Adrenal gland (tissue), 12 donors: ENCODE measurements around the gene CACNA1C. TPM values are rescaled to one million over a fixed set of nuclear protein-coding genes. Genes with fewer than 3 reads are reported as not detected.

Experiments used
- DNase-seq, 7 donors: peaks; one replicate each; pipeline ENCODE4 v3.0.0-alpha.2; 2019 to 2020
- H3K27ac ChIP-seq, 5 donors: fragments of 200-600 bp; sonication (generic) in 4 of 5; 1 replicate in 3 of 5; 2 replicates in 2 of 5; pipeline versions ENCODE4 v1.5.1 to v1.8.0; 2016 to 2020; ENCODE audit warnings: mild to moderate bottlenecking in 1 of 5
- H3K27me3 ChIP-seq: fragments of 200-600 bp; 2 replicates; pipeline ENCODE4 v1.8.0; 2021
- H3K36me3 ChIP-seq, 2 donors: fragments of 200-600 bp; replicated peaks in 1 of 2; 1 replicate in 1 of 2; 2 replicates in 1 of 2; pipeline versions ENCODE4 v1.5.1 to v1.8.0; 2018 to 2022
- H3K4me1 ChIP-seq, 2 donors: fragments of 200-600 bp; replicated peaks in 1 of 2; 1 replicate in 1 of 2; 2 replicates in 1 of 2; pipeline versions ENCODE4 v1.5.1 to v1.8.0; 2018 to 2021
- H3K4me3 ChIP-seq, 4 donors: fragments of 200-600 bp; sonication (generic) in 3 of 4; one replicate each; pipeline ENCODE4 v1.5.1; 2016 to 2018
- H3K9me3 ChIP-seq, 3 donors: fragments of 200-600 bp; sonication (generic) in 1 of 3; replicated peaks in 1 of 3; 1 replicate in 2 of 3; 2 replicates in 1 of 3; pipeline versions ENCODE4 v1.5.1 to v1.8.0; 2016 to 2021
- POLR2A ChIP-seq, 2 donors: fragments of 450-650 bp; IDR thresholded peaks; one replicate each; pipeline ENCODE4 v1.6.1; 2017; ENCODE audit warnings: antibody characterized with exemption in 2 of 2, mild to moderate bottlenecking in 2 of 2, moderate library complexity in 1 of 2
- WGBS, 4 donors: extraction: QIAGEN DNeasy Blood & Tissue Kit in 2 of 4; methylation state at CpG; one replicate each; pipeline versions ENCODE4 v1.1.5 to v1.1.7; 2013 to 2017; 5-methylcytosine and 5-hydroxymethylcytosine counted together
- intact Hi-C, 2 donors: fragments of 100-400 bp; cut with DNase I; formaldehyde crosslinking; loops; one replicate each; pipeline versions ENCODE4 v1.14.1 to v1.15.0; 2022 to 2023
- polyA plus RNA-seq, 3 donors: library from polyadenylated mRNA; stranded (reverse); fragments of 200-250 nt in 2 of 3; fragments of 350-450 nt in 1 of 3; fragmentation: Illumina TruSeq in 1 of 3; extraction: RNeasy Lipid Tissue Mini Kit (QIAGEN cat#74804) in 1 of 3; gene quantifications; one replicate each; pipeline ENCODE4 v1.2.3, GENCODE V29; 2013 to 2014
- total RNA-seq, 9 donors: library from RNA; depleted of rRNA in 4 of 9; stranded (reverse); fragments of >200 nt in 4 of 9; fragments of 120-200 nt in 1 of 9; fragmentation: NEBNext Ultra II Directional in 1 of 9; extraction: Animal tissue kit (Norgen Biotek cat#: 25700) in 1 of 9; gene quantifications; one replicate each; pipeline versions ENCODE4 v1.1.0 to v1.2.4, GENCODE V29; 2013 to 2023
- TF ChIP-seq, protein P1 (sequence below), 6 experiments: fragments of 450-650 bp in 4 of 6; fragments of 200-600 bp in 2 of 6; sonication (generic) in 1 of 6; IDR thresholded peaks; 1 replicate in 5 of 6; 2 replicates in 1 of 6; pipeline versions ENCODE4 v1.5.1 to v1.8.0; 2016 to 2021; ENCODE audit warnings: antibody characterized with exemption in 6 of 6, mild to moderate bottlenecking in 2 of 6, moderate library complexity in 1 of 6
- donor health status: healthy with polysubstance abuse.
- donor health status: Bipolar disorder and iron deficiency.
- donor health status: DM: yes; HTN: yes; CAD: no.
- donor health status: DM: no; HTN: no; CAD: no.
- donor health status: DM: no; HTN: no; CAD: no.
- donor health status: DM: yes; HTN: yes; CAD: no.

CACNA1C gene
- total and polyA plus RNA-seq, 12 donors = 1.4 to 5.8 (median 3.5) TPM

DNA sequence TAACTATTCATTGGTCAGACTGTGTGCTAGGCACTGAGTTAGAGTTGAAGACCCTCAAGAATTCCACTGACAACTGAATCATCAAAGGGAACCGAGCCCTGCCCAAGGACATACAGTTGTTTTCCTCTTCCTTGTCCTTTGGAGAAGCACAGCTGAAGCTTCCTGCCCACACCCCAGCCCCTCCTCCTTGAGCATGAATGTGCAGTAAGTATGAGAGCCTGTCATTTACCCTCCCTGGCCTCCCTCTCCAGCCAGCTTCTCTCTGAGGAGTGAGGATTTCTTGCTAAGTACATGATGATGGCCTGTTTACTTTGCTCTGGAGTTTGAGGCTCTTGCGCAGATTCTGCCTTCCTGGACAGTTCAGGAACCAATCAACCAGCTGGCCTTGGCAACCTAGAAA, 235.2 kb downstream of the CACNA1C start:
- no peak overlapping the region for H3K4me3 ChIP-seq
- 50 to 54% (median 52%) methylated on average over 2 of the region's 2 CpGs for WGBS, 4 donors
- H3K27me3 ChIP-seq = no peaks in the 10 kb centered on the region
- DNase-seq = peak in 1 of 7 donors; percentile 59
- H3K4me1 ChIP-seq = peaks cover 0 to 10% of the 10 kb centered on the region in 2 donors
- H3K36me3 ChIP-seq = no peaks in the 10 kb centered on the region
- H3K9me3 ChIP-seq = no peaks in the 10 kb centered on the region
- TF ChIP-seq POLR2A (IDR thresholded peaks at IDR 0.05) = no peak
- TF ChIP-seq, protein P1, sequence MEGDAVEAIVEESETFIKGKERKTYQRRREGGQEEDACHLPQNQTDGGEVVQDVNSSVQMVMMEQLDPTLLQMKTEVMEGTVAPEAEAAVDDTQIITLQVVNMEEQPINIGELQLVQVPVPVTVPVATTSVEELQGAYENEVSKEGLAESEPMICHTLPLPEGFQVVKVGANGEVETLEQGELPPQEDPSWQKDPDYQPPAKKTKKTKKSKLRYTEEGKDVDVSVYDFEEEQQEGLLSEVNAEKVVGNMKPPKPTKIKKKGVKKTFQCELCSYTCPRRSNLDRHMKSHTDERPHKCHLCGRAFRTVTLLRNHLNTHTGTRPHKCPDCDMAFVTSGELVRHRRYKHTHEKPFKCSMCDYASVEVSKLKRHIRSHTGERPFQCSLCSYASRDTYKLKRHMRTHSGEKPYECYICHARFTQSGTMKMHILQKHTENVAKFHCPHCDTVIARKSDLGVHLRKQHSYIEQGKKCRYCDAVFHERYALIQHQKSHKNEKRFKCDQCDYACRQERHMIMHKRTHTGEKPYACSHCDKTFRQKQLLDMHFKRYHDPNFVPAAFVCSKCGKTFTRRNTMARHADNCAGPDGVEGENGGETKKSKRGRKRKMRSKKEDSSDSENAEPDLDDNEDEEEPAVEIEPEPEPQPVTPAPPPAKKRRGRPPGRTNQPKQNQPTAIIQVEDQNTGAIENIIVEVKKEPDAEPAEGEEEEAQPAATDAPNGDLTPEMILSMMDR (IDR thresholded peaks at IDR 0.05) = no peak
- intact Hi-C loops = loop anchor here (5.0 to 10.0 kb wide), 2 partner anchors 233 to 491 kb away; partner anchors contain the start of gene CACNA1C (in 2 of the 2)
- peak overlapping the region in 1 of 5 donors; percentile 73 for H3K27ac ChIP-seq

DNA sequence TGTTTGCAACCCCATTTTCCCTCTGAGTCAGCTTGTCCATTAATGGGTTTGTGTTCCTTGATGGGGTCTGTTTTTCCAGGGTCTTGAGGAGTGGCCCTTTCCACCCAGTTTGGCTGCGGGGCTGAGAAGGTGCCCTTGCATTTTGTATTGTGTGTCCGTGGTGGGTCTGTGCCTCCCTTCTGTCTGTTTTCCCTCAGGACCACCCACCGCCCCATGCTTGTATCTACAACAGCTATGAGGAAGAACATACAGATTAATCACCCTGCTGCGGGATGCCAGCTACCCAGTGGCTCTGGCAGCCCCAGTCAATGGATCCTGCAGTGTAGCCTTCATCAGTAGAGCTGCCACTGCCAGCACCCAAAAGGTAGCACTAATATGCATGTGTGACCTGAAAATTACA, 235.7 kb downstream of the CACNA1C start:
- DNase-seq = peak in 1 of 7 donors; percentile 20
- no peaks in the 10 kb centered on the region for H3K36me3 ChIP-seq
- no peak overlapping the region for H3K4me3 ChIP-seq
- H3K27me3 ChIP-seq = no peaks in the 10 kb centered on the region
- no peak overlapping the region for H3K27ac ChIP-seq
- TF ChIP-seq POLR2A (IDR thresholded peaks at IDR 0.05) = no peak
- TF ChIP-seq, protein P1 (IDR thresholded peaks at IDR 0.05) = no peak
- intact Hi-C loops = loop anchor here (5.0 to 10.0 kb wide), 2 partner anchors 234 to 491 kb away; partner anchors contain the start of gene CACNA1C (in 2 of the 2)
- peaks cover 0 to 10% of the 10 kb centered on the region in 2 donors for H3K4me1 ChIP-seq
- 80 to 90% (median 85%) methylated on average over 3 to 4 of the region's 4 CpGs for WGBS, 4 donors
- no peaks in the 10 kb centered on the region for H3K9me3 ChIP-seq

DNA sequence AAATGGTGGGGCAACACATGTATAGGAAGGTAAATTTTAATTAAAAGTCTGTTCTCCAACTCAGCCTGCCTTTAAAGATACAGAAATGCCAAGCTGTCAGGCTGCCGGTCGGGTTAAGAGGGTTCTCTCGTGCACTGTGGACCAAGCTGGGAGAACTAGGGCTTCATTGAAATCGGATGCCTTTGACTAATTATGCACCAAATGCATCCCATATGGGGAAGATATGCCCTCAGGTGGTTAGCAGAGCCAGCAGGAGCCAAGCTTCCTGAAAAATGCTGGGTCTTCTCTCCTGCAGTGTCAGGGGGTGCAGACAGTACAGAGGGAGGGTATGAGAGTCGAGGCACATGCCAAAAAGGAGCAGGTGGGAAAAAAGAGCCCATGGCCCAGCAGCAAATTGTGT, 236.1 kb downstream of the CACNA1C start:
- Histone ChIP-seq H3K27ac (no peak overlapping the region), H3K27me3 (no peaks in the 10 kb centered on the region), H3K36me3 (no peaks in the 10 kb centered on the region), H3K4me1 (peaks cover 0 to 10% of the 10 kb centered on the region in 2 donors), H3K9me3 (no peaks in the 10 kb centered on the region), H3K4me3 (no peak overlapping the region)
- peak in 1 of 7 donors; percentile 9 for DNase-seq
- no peak for TF ChIP-seq POLR2A (IDR thresholded peaks at IDR 0.05)
- 66 to 85% (median 81%) methylated on average over 5 of the region's 5 CpGs for WGBS, 4 donors
- intact Hi-C loops = loop anchor here (5.0 to 10.0 kb wide), 2 partner anchors 234 to 492 kb away; partner anchors contain the start of gene CACNA1C (in 2 of the 2)

DNA sequence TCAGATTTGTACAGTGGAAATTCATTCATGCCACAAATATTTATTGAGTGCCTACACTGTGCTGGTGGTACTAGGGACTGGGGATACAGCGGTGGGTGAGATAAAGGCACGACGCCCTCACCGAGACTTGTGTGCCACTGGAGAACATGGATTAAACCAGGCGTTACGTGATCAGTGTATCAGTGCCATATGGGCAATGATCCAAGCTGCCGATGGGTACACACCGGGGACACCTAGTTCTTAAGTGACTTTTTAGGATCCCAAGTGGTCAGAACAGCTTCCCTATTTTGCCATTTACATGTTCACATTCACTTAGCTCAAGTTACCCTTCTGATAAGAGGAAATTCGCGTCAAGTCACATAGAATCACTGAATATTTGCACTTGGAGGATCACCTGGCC, 236.7 kb downstream of the CACNA1C start:
- WGBS, 4 donors = 84 to 92% (median 88%) methylated on average over 10 of the region's 10 CpGs
- H3K4me3 ChIP-seq = no peak overlapping the region
- DNase-seq = peak in 1 of 7 donors; percentile 46
- intact Hi-C loops = loop anchor here (5.0 to 10.0 kb wide), 2 partner anchors 235 to 492 kb away; partner anchors contain the start of gene CACNA1C (in 2 of the 2)
- TF ChIP-seq, protein P1 (IDR thresholded peaks at IDR 0.05) = no peak
- TF ChIP-seq POLR2A (IDR thresholded peaks at IDR 0.05) = no peak
- H3K36me3 ChIP-seq = no peaks in the 10 kb centered on the region
- no peaks in the 10 kb centered on the region for H3K9me3 ChIP-seq
- H3K4me1 ChIP-seq = peaks cover 0 to 5% of the 10 kb centered on the region in 2 donors
- H3K27me3 ChIP-seq = no peaks in the 10 kb centered on the region
- no peak overlapping the region for H3K27ac ChIP-seq

DNA sequence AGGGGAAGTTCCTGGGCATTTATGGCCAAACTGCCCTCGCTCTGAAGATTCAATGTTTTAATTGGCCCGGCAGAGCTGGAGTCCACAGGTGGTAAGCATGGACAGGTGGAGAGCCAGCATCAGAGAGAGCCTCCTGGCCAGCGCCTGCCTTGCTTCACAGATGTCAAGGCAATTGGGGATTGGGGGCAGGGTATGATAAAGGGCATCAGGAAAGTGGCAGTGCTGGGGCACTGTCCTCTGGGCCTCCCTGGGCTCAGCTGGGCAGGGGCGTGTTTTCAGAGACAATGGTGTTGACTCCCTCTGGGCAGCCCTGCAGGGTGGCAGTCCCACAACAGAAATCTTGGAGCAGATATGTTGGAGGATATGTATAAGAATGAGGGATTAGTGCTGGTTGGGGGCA, 237.3 kb downstream of the CACNA1C start:
- DNase-seq = no peak
- WGBS, 4 donors = 57 to 98% (median 75%) methylated on average over 3 to 4 of the region's 4 CpGs
- Histone ChIP-seq H3K9me3 (no peaks in the 10 kb centered on the region), H3K27me3 (no peaks in the 10 kb centered on the region), H3K4me3 (no peak overlapping the region), H3K27ac (no peak overlapping the region), H3K4me1 (no peaks in the 10 kb centered on the region), H3K36me3 (no peaks in the 10 kb centered on the region)
- TF ChIP-seq, protein P1 (IDR thresholded peaks at IDR 0.05) = no peak
- no peak for TF ChIP-seq POLR2A (IDR thresholded peaks at IDR 0.05)
- intact Hi-C loops = no loop called here
